ENCODE measurements around the gene APOBEC4.

DNA sequence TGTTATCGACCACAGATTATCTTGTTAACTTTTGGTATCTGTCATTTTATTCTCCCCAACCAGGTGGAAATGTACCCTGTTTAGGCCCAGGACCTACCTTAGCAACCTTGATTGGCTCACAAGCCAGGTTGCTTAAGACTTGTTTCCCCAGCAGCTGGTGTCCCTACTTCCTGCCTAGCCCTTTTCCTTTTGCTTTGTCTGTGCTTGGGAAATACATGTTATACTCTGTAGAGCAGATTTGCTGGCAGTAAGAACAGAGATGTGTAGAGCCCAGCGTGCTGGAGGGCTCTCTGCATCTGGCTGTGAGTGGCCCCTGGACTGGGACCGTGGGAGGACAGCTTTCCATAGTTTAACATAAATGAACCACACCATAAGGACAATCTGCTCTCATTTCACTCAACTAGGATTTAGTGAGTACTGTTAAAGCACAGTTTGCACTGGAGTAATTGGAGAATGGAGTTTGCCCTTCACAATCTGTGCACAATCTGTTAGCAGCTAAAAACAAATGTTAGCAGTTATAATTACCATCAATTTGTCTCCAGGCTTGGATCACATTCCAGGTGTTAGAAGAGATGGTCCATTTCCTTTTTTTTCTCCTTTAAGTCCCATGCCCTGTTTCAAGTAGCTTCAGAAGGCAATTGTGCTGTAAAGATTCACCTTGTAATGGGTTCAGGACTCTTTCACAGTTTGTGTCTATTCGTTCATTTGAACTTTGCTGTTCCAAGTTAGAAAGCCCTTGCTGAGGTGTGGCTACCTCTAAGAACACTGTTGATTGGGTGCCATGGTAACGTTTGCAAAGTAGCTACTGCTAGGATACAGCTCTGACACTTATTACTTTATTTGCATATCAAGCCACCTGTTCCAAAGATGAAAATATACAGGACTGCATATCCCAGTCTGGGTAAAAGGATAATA is at the start of gene APOBEC4:
- TF ChIP-seq, protein P1, sequence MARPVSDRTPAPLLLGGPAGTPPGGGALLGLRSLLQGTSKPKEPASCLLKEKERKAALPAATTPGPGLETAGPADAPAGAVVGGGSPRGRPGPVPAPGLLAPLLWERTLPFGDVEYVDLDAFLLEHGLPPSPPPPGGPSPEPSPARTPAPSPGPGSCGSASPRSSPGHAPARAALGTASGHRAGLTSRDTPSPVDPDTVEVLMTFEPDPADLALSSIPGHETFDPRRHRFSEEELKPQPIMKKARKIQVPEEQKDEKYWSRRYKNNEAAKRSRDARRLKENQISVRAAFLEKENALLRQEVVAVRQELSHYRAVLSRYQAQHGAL (CRISPR knock-in tag; IDR thresholded peaks at IDR 0.05; ENCODE audit: not compliant biosample characterization) = no peak
- TF ChIP-seq FOXM1 (CRISPR knock-in tag; IDR thresholded peaks at IDR 0.05) (no peak), SIN3B (IDR thresholded peaks at IDR 0.05; ENCODE audit: low read length) (no peak), FOSL2 (CRISPR knock-in tag; IDR thresholded peaks at IDR 0.05) (no peak)
- TF ChIP-seq, protein P2, sequence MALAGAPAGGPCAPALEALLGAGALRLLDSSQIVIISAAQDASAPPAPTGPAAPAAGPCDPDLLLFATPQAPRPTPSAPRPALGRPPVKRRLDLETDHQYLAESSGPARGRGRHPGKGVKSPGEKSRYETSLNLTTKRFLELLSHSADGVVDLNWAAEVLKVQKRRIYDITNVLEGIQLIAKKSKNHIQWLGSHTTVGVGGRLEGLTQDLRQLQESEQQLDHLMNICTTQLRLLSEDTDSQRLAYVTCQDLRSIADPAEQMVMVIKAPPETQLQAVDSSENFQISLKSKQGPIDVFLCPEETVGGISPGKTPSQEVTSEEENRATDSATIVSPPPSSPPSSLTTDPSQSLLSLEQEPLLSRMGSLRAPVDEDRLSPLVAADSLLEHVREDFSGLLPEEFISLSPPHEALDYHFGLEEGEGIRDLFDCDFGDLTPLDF (CRISPR knock-in tag; IDR thresholded peaks at IDR 0.05) = no peak
- TF ChIP-seq, protein P3, sequence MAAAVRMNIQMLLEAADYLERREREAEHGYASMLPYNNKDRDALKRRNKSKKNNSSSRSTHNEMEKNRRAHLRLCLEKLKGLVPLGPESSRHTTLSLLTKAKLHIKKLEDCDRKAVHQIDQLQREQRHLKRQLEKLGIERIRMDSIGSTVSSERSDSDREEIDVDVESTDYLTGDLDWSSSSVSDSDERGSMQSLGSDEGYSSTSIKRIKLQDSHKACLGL (CRISPR knock-in tag; IDR thresholded peaks at IDR 0.05) = no peak
